CD8-positive, alpha-beta memory T cell (primary cell): ENCODE measurements around the gene SYT7. TPM values are rescaled to one million over a fixed set of nuclear protein-coding genes. Genes with fewer than 3 reads are reported as not detected.
"Not testable (repeated sequence)": the region's sequence is repeated elsewhere in the genome, so short reads cannot be mapped to it uniquely, and the experiment has no call there.

Experiments used
- CTCF ChIA-PET: fragments of 350-600 bp; sonication (Branson Sonifier 250); formaldehyde crosslinking; loops from one replicate; lab custom pipeline; 2021; ENCODE audit warnings: antibody characterized with exemption; lab: Charles Lee
- POLR2A ChIA-PET: fragments of 350-600 bp; sonication (Branson Sonifier 250); formaldehyde crosslinking; loops from one replicate; lab custom pipeline; 2021; ENCODE audit warnings: antibody characterized with exemption; lab: Charles Lee
- DNase-seq, 5 donors: peaks; one replicate each; pipeline versions ENCODE4 v3.0.0 to v3.0.0-alpha.2; 2020 to 2022; ENCODE audit warnings: mixed read lengths in 1 of 5
- H3K27ac ChIP-seq: one replicate; pipeline ENCODE4 v1.7.0; 2013; ENCODE audit warnings: low read depth, mild to moderate bottlenecking, low read length, moderate library complexity
- H3K27me3 ChIP-seq: 2 replicates; pipeline ENCODE4 v1.7.0; 2013; ENCODE audit warnings: low read length, mild to moderate bottlenecking; ENCODE audit not compliant: insufficient read depth, poor library complexity, severe bottlenecking
- H3K36me3 ChIP-seq: 2 replicates; pipeline ENCODE4 v1.7.0; 2013; ENCODE audit warnings: mild to moderate bottlenecking, low read length, moderate library complexity; ENCODE audit not compliant: insufficient read depth
- H3K4me1 ChIP-seq: 2 replicates; pipeline ENCODE4 v1.7.0; 2013; ENCODE audit warnings: mild to moderate bottlenecking, low read length, moderate library complexity; ENCODE audit not compliant: insufficient read depth
- H3K4me3 ChIP-seq: 2 replicates; pipeline ENCODE4 v1.7.0; 2013; ENCODE audit warnings: mild to moderate bottlenecking, low read length
- H3K9me3 ChIP-seq: 2 replicates; pipeline ENCODE4 v1.7.0; 2013; ENCODE audit warnings: mild to moderate bottlenecking, low read length
- H3K27ac Mint-ChIP-seq, 8 donors: one replicate each; pipeline ENCODE4 v1.8.0; 2020 to 2021; ENCODE audit warnings: mixed read lengths in 8 of 8, mild to moderate bottlenecking in 6 of 8, inconsistent platforms in 3 of 8, moderate library complexity in 3 of 8
- H3K27me3 Mint-ChIP-seq, 2 donors: one replicate each; pipeline ENCODE4 v1.8.0; 2020 to 2021; ENCODE audit warnings: mixed read lengths in 2 of 2, mild to moderate bottlenecking in 1 of 2, moderate library complexity in 1 of 2
- H3K36me3 Mint-ChIP-seq, 3 donors: one replicate each; pipeline ENCODE4 v1.8.0; 2020 to 2021; ENCODE audit warnings: mixed read lengths in 3 of 3, inconsistent platforms in 1 of 3, mild to moderate bottlenecking in 1 of 3
- H3K4me1 Mint-ChIP-seq, 3 donors: one replicate each; pipeline ENCODE4 v1.8.0; 2020 to 2021; ENCODE audit warnings: mixed read lengths in 3 of 3, inconsistent platforms in 1 of 3, mild to moderate bottlenecking in 1 of 3
- H3K4me3 Mint-ChIP-seq, 7 donors: one replicate each; pipeline ENCODE4 v1.8.0; 2020 to 2021; ENCODE audit warnings: mixed read lengths in 7 of 7, mild to moderate bottlenecking in 6 of 7, moderate library complexity in 4 of 7, inconsistent platforms in 2 of 7
- H3K9me3 Mint-ChIP-seq, 5 donors: one replicate each; pipeline ENCODE4 v1.8.0; 2020 to 2022; ENCODE audit warnings: mixed read lengths in 5 of 5, mild to moderate bottlenecking in 3 of 5, moderate library complexity in 2 of 5, inconsistent platforms in 1 of 5
- polyA plus RNA-seq: library from polyadenylated mRNA; unstranded; fragments of 300-500 nt; fragmentation: Illumina TruSeq; gene quantifications from one replicate; pipeline ENCODE4 v1.2.3, GENCODE V29; 2021
- total RNA-seq, 2 experiments: library from RNA; stranded (reverse); gene quantifications; one replicate each; pipeline ENCODE4 v1.2.3, GENCODE V29; 2021

Gene SYT7
- total and polyA plus RNA-seq, 3 experiments from 2014 or later, result not detected

DNA sequence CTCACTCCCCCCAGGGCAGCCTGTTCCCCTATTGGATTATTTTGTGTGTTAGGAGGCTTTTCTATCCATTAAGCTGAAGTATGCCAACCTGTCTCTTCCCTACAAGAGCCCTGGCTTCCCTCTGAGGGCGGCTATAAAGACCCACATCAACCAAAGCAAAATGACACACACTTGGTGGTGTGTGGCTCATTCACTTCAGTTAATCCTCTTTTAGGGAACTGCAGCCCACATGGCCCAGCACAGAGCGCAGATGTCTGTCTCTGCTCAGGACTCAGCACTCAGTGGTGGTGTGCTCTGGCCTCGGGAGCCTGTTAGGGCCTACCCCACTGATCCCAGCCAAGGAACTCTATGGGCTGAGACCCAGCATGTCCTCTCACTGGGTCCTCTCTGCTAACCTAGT is 104.5 kb downstream of the SYT7 start:
- Histone ChIP-seq H3K27me3 (no peaks in the 10 kb centered on the region), H3K4me3 (no peak overlapping the region), H3K4me1 (peaks cover 8% of the 10 kb centered on the region), H3K9me3 (no peaks in the 10 kb centered on the region), H3K36me3 (no peaks in the 10 kb centered on the region), H3K27ac (no peak overlapping the region)
- ChIA-PET CTCF (interaction anchor here (0.8 to 4.1 kb wide), 4 partner anchors 10 to 162 kb away, joined by 3 to 21 read pairs (median 10); no protein-coding TSS in a partner anchor), POLR2A (interaction anchor here (1.0 kb wide), 1 partner anchor 162 kb away, joined by 4 read pairs; no protein-coding TSS in a partner anchor)
- Mint-ChIP-seq H3K9me3 (no peaks in the 10 kb centered on the region), H3K4me3 (no peak overlapping the region), H3K36me3 (peaks cover 4 to 16% (median 9%) of the 10 kb centered on the region in 3 donors), H3K4me1 (peaks cover 6 to 9% (median 6%) of the 10 kb centered on the region in 3 donors), H3K27ac (peak overlapping the region in 1 of 8 donors; percentile 1), H3K27me3 (peaks cover 0 to 7% of the 10 kb centered on the region in 2 donors)
- DNase-seq, result no peak

DNA sequence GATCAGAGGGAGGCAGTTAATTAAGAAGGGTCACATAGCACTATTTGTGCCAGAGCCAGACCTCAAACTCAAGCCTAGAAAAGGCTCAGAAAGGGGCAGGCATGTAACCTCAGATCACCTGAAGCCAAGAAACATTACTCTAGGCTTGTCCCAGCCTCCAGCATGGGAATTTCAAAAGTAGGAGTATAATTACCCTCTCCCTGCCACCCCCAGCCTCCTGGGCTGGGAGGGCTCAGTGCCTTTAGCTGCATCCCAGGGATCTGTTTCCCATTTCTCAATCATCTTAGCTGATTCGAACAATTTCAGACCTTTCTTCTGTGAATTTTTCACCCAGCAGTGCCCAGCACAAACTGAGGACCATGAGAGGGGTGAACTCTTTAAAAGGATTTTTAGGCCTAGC is 105.4 kb downstream of the SYT7 start:
- Mint-ChIP-seq H3K9me3 (no peaks in the 10 kb centered on the region), H3K27me3 (peaks cover 0 to 2% of the 10 kb centered on the region in 2 donors), H3K4me3 (no peak overlapping the region), H3K4me1 (peaks cover 6 to 7% (median 6%) of the 10 kb centered on the region in 3 donors), H3K27ac (peak overlapping the region in 2 of 8 donors; percentile 19 to 79), H3K36me3 (peaks cover 4 to 24% (median 15%) of the 10 kb centered on the region in 3 donors)
- Histone ChIP-seq H3K4me1 (peaks cover 8% of the 10 kb centered on the region), H3K4me3 (no peak overlapping the region), H3K27me3 (no peaks in the 10 kb centered on the region), H3K9me3 (no peaks in the 10 kb centered on the region), H3K27ac (no peak overlapping the region), H3K36me3 (no peaks in the 10 kb centered on the region)
- ChIA-PET POLR2A (interaction anchor here (1.0 kb wide), 1 partner anchor 163 kb away, joined by 4 read pairs; no protein-coding TSS in a partner anchor), CTCF (interaction anchor here (4.1 kb wide), 1 partner anchor 42 kb away, joined by 21 read pairs; no protein-coding TSS in a partner anchor)
- DNase-seq, result no peak

GRCh38 chr11:61474013-61474643 is 106.7 kb downstream of the SYT7 start:
- Mint-ChIP-seq H3K36me3 (peaks cover 4 to 30% (median 18%) of the 10 kb centered on the region in 3 donors), H3K4me3 (no peak overlapping the region), H3K4me1 (peaks cover 6 to 7% (median 6%) of the 10 kb centered on the region in 3 donors), H3K27ac (peak overlapping the region in 2 of 8 donors; percentile 44 to 50), H3K27me3 (no peaks in the 10 kb centered on the region), H3K9me3 (no peaks in the 10 kb centered on the region)
- no peaks in the 10 kb centered on the region for H3K9me3 ChIP-seq
- H3K4me1 ChIP-seq, result peaks cover 8% of the 10 kb centered on the region
- DNase-seq, result no peak
- H3K27me3 ChIP-seq, result no peaks in the 10 kb centered on the region
- ChIA-PET POLR2A (no interaction called here), CTCF (no interaction called here)
- H3K4me3 ChIP-seq, result no peak overlapping the region
- no peaks in the 10 kb centered on the region for H3K36me3 ChIP-seq
- H3K27ac ChIP-seq, result no peak overlapping the region

DNA sequence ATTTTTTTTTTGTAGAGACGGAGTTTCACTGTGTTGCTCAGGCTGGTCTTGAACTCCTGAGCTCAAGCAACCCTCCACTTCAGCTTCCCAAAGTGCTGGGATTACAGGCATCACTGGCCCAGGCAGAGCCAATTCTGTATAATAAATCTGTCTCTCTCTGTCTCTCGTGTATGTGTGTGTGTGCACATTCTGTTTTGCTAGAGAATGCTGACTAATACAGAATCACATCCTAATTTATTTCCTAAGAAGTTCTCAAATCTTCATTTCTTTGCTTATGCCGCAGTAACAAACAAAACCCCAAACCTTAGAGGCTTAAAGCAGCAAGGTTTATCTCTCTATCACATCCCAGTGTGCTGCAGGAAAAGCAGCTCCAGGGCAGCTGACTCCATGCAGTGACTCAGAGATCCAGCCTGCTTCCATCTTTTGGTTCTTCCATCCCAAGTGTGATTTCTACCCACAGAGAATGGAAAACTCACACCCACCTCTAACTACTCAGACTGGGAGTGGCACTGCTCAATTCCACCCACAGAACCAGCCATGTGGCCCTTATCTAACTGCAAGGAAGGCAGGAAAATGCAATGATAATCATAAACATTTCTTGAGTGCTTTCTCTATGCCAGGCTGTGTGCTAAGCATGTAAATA is 107.4 kb downstream of the SYT7 start:
- POLR2A ChIA-PET, result interaction anchor here (0.5 kb wide), 1 partner anchor 312 kb away, joined by 6 read pairs; no protein-coding TSS in a partner anchor
- Histone ChIP-seq H3K36me3 (no peaks in the 10 kb centered on the region), H3K27me3 (no peaks in the 10 kb centered on the region), H3K27ac (no peak overlapping the region), H3K9me3 (no peaks in the 10 kb centered on the region), H3K4me1 (peaks cover 8% of the 10 kb centered on the region), H3K4me3 (no peak overlapping the region)
- Mint-ChIP-seq H3K4me3 (no peak overlapping the region), H3K36me3 (peaks cover 4 to 34% (median 18%) of the 10 kb centered on the region in 3 donors), H3K27ac (peak overlapping the region in 3 of 8 donors; percentile 0 to 44 (median 19)), H3K27me3 (no peaks in the 10 kb centered on the region), H3K4me1 (peaks cover 6 to 7% (median 6%) of the 10 kb centered on the region in 3 donors), H3K9me3 (no peaks in the 10 kb centered on the region)
- no peak for DNase-seq
- CTCF ChIA-PET, result no interaction called here

DNA sequence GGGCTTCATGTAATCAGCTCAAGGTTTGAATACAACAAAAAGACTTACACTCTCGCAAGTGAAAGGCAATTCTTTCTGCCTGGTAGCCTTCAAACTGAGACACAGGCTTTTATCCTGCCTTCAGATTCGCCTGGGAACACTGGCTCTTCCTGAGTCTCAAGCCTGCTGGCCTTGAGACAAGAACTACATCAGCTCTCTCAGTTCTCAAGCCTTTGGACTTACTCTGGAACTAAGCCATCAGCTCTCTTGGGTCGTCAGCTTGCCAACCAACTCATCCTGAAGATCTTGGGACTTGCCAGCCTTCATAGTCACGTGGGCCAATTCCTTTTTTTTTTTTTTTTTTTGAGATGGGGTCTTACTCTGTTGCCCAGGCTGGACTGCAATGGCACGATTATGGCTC is 108.0 kb downstream of the SYT7 start:
- no peak overlapping the region for H3K4me3 ChIP-seq
- H3K4me1 Mint-ChIP-seq, result peaks cover 2 to 3% (median 3%) of the 10 kb centered on the region in 3 donors
- peaks cover 4 to 40% (median 22%) of the 10 kb centered on the region in 3 donors for H3K36me3 Mint-ChIP-seq
- no peaks in the 10 kb centered on the region for H3K9me3 Mint-ChIP-seq
- no peak overlapping the region for H3K27ac ChIP-seq
- CTCF ChIA-PET, result no interaction called here
- no peak for DNase-seq
- H3K4me1 ChIP-seq, result peaks cover 5% of the 10 kb centered on the region
- H3K27ac Mint-ChIP-seq, result no peak overlapping the region
- no peaks in the 10 kb centered on the region for H3K27me3 Mint-ChIP-seq
- no peaks in the 10 kb centered on the region for H3K9me3 ChIP-seq
- H3K27me3 ChIP-seq, result no peaks in the 10 kb centered on the region
- no peaks in the 10 kb centered on the region for H3K36me3 ChIP-seq
- no peak overlapping the region for H3K4me3 Mint-ChIP-seq
- POLR2A ChIA-PET, result interaction anchor here (0.5 to 0.7 kb wide), 2 partner anchors 22 to 311 kb away, joined by 6 to 11 read pairs; no protein-coding TSS in a partner anchor

- POLR2A ChIA-PET, result interaction anchor here (0.7 kb wide), 1 partner anchor 22 kb away, joined by 11 read pairs; no protein-coding TSS in a partner anchor
- H3K4me1 Mint-ChIP-seq, result no peaks in the 10 kb centered on the region
These were observed 108.6 kb downstream of the SYT7 start for GRCh38 chr11:61472282-61472681.

GRCh38 chr11:61468002-61468401 is 112.9 kb downstream of the SYT7 start:
- H3K27ac Mint-ChIP-seq, result peak overlapping the region in 2 of 8 donors; percentile 8 to 32
- no peak overlapping the region for H3K4me3 Mint-ChIP-seq

More at GRCh38 chr11:61472282-61472681, 108.6 kb downstream of the SYT7 start:
- Mint-ChIP-seq H3K27ac (no peak overlapping the region), H3K36me3 (peaks cover 4 to 44% (median 25%) of the 10 kb centered on the region in 3 donors), H3K27me3 (no peaks in the 10 kb centered on the region), H3K9me3 (no peaks in the 10 kb centered on the region), H3K4me3 (no peak overlapping the region)
- H3K27me3 ChIP-seq, result no peaks in the 10 kb centered on the region
- CTCF ChIA-PET, result no interaction called here
- H3K36me3 ChIP-seq, result no peaks in the 10 kb centered on the region
- no peaks in the 10 kb centered on the region for H3K4me1 ChIP-seq
- no peak overlapping the region for H3K27ac ChIP-seq
- no peak overlapping the region for H3K4me3 ChIP-seq
- H3K9me3 ChIP-seq, result no peaks in the 10 kb centered on the region
- DNase-seq, result no peak

GRCh38 chr11:61467602-61468001 is 113.3 kb downstream of the SYT7 start:
- H3K9me3 Mint-ChIP-seq, DNase-seq, H3K36me3 ChIP-seq, CTCF ChIA-PET, H3K27me3 Mint-ChIP-seq, H3K4me1 ChIP-seq, H3K27me3 ChIP-seq, H3K27ac Mint-ChIP-seq, H3K4me3 Mint-ChIP-seq, H3K27ac ChIP-seq, H3K4me1 Mint-ChIP-seq, H3K4me3 ChIP-seq, H3K9me3 ChIP-seq, POLR2A ChIA-PET: not testable (repeated sequence)
- peaks cover 0 to 49% (median 16%) of the 10 kb centered on the region in 3 donors for H3K36me3 Mint-ChIP-seq

More at GRCh38 chr11:61468002-61468401, 112.9 kb downstream of the SYT7 start:
- Histone ChIP-seq H3K4me1 (no peaks in the 10 kb centered on the region), H3K27ac (no peak overlapping the region), H3K36me3 (no peaks in the 10 kb centered on the region), H3K9me3 (no peaks in the 10 kb centered on the region), H3K4me3 (no peak overlapping the region), H3K27me3 (no peaks in the 10 kb centered on the region)
- DNase-seq, result no peak
- Mint-ChIP-seq H3K27me3 (no peaks in the 10 kb centered on the region), H3K4me1 (no peaks in the 10 kb centered on the region), H3K9me3 (no peaks in the 10 kb centered on the region), H3K36me3 (peaks cover 0 to 53% (median 20%) of the 10 kb centered on the region in 3 donors)
- CTCF ChIA-PET, result interaction anchor here (1.3 to 1.5 kb wide), 2 partner anchors 9 to 21 kb away, joined by 3 to 5 read pairs; no protein-coding TSS in a partner anchor
- POLR2A ChIA-PET, result no interaction called here
